Measurements from ENCODE around the gene CBR3. TPM values are rescaled to one million over a fixed set of nuclear protein-coding genes. Genes with fewer than 3 reads are reported as not detected.

The CBR3 gene
- total and polyA plus RNA-seq, 11 donors: 1.4 to 5.5 (median 2.9) TPM

DNA sequence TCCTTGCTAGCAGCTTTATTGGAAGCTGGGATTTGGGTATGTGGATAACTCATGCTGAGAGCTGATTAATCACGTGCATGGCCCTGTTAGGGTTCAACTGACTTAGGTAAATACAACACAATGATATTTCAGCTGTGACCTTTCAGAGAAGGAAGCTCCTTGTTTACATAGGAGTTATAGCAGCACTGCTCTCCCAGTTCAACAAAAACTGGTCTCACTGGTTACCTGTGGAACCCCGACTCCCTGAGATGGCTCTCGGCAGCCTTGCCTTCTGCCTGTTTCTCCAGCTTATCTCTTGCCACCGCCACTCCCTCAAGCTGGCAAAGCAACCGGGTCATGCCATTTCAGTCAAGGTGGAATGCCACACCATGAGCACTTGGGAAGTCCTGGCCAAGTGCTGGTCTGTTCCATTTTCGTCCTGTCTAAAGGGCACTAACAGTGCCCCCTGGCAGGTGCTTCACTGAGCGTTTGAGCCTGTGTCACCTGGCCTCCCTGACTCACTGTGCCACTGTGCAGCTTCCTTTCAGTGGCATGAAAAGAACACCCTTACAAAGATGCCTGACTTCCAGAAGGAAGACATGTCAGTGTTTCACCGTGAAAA is 53.3 kb downstream of the CBR3 start:
- peak; percentile 86 to 91 (median 90) for ATAC-seq
- TF ChIP-seq POLR2A (IDR thresholded peaks at IDR 0.05): no peak
- TF ChIP-seq, protein P1, sequence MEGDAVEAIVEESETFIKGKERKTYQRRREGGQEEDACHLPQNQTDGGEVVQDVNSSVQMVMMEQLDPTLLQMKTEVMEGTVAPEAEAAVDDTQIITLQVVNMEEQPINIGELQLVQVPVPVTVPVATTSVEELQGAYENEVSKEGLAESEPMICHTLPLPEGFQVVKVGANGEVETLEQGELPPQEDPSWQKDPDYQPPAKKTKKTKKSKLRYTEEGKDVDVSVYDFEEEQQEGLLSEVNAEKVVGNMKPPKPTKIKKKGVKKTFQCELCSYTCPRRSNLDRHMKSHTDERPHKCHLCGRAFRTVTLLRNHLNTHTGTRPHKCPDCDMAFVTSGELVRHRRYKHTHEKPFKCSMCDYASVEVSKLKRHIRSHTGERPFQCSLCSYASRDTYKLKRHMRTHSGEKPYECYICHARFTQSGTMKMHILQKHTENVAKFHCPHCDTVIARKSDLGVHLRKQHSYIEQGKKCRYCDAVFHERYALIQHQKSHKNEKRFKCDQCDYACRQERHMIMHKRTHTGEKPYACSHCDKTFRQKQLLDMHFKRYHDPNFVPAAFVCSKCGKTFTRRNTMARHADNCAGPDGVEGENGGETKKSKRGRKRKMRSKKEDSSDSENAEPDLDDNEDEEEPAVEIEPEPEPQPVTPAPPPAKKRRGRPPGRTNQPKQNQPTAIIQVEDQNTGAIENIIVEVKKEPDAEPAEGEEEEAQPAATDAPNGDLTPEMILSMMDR (IDR thresholded peaks at IDR 0.05): peak in 6 of 12 donors; percentile 17 to 38 (median 28)
- Histone ChIP-seq H3K4me1 (peaks cover 0 to 29% (median 16%) of the 10 kb centered on the region in 12 donors), H3K27me3 (no peaks in the 10 kb centered on the region), H3K27ac (peak overlapping the region in 11 of 12 donors; percentile 32 to 80 (median 68)), H3K4me3 (peak overlapping the region in 1 of 12 donors; percentile 13), H3K9me3 (no peaks in the 10 kb centered on the region), H3K36me3 (peaks cover 0 to 9% (median 0%) of the 10 kb centered on the region in 9 donors)
- WGBS, 4 donors: 26 to 52% (median 46%) methylated on average over 8 of the region's 8 CpGs
- intact Hi-C loops (cut with DNase I): loop anchor here in 2 of 10 donors (1.0 to 5.0 kb wide), 2 partner anchors 32 to 36 kb away; partner anchors contain the start of gene DOP1B (in 1 of the 2)
- peak; percentile 69 to 88 (median 70) for DNase-seq

- intact Hi-C loops (cut with DNase I): loop anchor here in 2 of 10 donors (1.0 to 5.0 kb wide), 2 partner anchors 33 to 37 kb away; partner anchors contain the start of gene DOP1B (in 1 of the 2)
- Histone ChIP-seq H3K4me1 (peaks cover 0 to 29% (median 16%) of the 10 kb centered on the region in 12 donors), H3K27ac (peak overlapping the region in 10 of 12 donors; percentile 32 to 80 (median 70)), H3K4me3 (no peak overlapping the region), H3K9me3 (no peaks in the 10 kb centered on the region), H3K27me3 (no peaks in the 10 kb centered on the region), H3K36me3 (peaks cover 0 to 9% (median 0%) of the 10 kb centered on the region in 9 donors)
- TF ChIP-seq, protein P1 (IDR thresholded peaks at IDR 0.05): no peak
- no peak for TF ChIP-seq POLR2A (IDR thresholded peaks at IDR 0.05)
- DNase-seq (no peak), ATAC-seq (no peak)
- WGBS, 4 donors: 9 to 18% (median 14%) methylated on average over 2 of the region's 2 CpGs
Observed at GRCh38 chr21:36188937-36189336, 54.1 kb downstream of the CBR3 start.

DNA sequence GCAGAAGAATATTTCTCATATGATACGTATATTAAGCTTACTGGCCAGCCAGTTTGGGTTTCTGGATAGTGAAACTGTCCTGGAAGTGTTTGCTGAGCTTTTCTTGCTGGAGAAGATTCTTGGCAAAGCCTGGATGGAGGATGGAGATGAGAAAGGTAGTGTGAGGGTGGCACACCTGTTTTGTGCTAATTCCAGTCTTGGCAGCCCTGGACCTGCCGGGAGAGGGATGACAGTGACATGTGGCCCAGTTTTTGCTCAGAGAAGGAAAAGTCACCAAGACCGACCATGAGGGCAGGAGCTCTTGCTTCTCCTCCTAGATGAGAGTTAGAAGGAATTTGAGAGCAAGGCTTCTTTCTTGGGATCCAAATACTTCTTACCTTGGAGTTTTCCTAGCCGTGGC is 55.9 kb downstream of the CBR3 start:
- Histone ChIP-seq H3K9me3 (no peaks in the 10 kb centered on the region), H3K4me1 (peaks cover 0 to 29% (median 16%) of the 10 kb centered on the region in 12 donors), H3K27ac (no peak overlapping the region), H3K36me3 (peaks cover 0 to under 1% (median 0%) of the 10 kb centered on the region in 9 donors), H3K27me3 (no peaks in the 10 kb centered on the region), H3K4me3 (no peak overlapping the region)
- intact Hi-C loops (cut with DNase I): no loop called here
- TF ChIP-seq POLR2A (IDR thresholded peaks at IDR 0.05): no peak
- TF ChIP-seq, protein P1 (IDR thresholded peaks at IDR 0.05): no peak
- no peak for DNase-seq
- no peak for ATAC-seq
- 93 to 95% (median 94%) methylated on average over 4 of the region's 4 CpGs for WGBS, 4 donors

DNA sequence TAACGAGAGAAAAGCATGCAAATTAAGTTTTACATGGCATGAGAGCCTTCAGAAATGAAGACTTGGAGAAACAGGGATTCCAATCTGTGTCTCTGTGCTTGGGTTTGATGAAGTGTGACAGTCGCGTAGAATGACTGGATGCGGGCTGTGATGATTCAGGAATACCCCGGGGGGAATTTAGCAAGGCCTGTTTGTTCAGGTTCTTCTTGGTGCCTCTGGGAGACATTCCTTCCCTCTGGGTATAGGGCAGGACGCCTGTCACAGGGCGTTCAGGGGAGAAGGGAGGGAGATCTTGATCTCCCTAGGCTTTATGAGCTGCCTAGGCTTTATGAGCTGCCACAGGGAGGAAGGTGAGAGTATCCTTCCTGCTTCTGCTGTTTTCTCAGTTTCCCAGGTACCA is 58.3 kb downstream of the CBR3 start:
- intact Hi-C loops (cut with DNase I): no loop called here
- Histone ChIP-seq H3K36me3 (no peaks in the 10 kb centered on the region), H3K9me3 (no peaks in the 10 kb centered on the region), H3K27ac (no peak overlapping the region), H3K27me3 (no peaks in the 10 kb centered on the region), H3K4me3 (no peak overlapping the region), H3K4me1 (peaks cover 0 to 14% (median 11%) of the 10 kb centered on the region in 12 donors)
- WGBS, 4 donors: 91 to 96% (median 94%) methylated on average over 7 of the region's 7 CpGs
- ATAC-seq: no peak
- no peak for TF ChIP-seq POLR2A (IDR thresholded peaks at IDR 0.05)
- TF ChIP-seq, protein P1 (IDR thresholded peaks at IDR 0.05): no peak
- DNase-seq: no peak
